OCI-LY3 (cell line): ENCODE data around the gene WDR53.

Experiments
- H2AFZ ChIP-seq: fragments of 200-600, 300-600 bp; shearing (Covaris generic); 2 replicates; pipeline ENCODE4 v1.6.0; 2014; ENCODE audit warnings: antibody characterized with exemption, low read depth, low read length
- H3K27ac ChIP-seq: fragments of 200-600, 300-600 bp; sonication (generic); 2 replicates; pipeline ENCODE4 v1.5.1; 2014; ENCODE audit warnings: mild to moderate bottlenecking, low read length, moderate library complexity, mixed read lengths
- H3K27me3 ChIP-seq: fragments of 200-600, 300-600 bp; sonication (generic); 2 replicates; pipeline ENCODE4 v1.6.1; 2014; ENCODE audit warnings: low read depth, low read length, mixed read lengths
- H3K36me3 ChIP-seq: fragments of 200-600, 300-600 bp; sonication (generic); replicated peaks from 2 replicates; pipeline ENCODE3; 2014; ENCODE audit warnings: low read depth, low read length, mixed read lengths
- H3K4me1 ChIP-seq: fragments of 300-600, 200-600 bp; sonication (generic); 2 replicates; pipeline ENCODE4 v1.6.1; 2014; ENCODE audit warnings: low read length, mixed read lengths
- H3K4me2 ChIP-seq: fragments of 200-600, 300-600 bp; sonication (generic); 2 replicates; pipeline ENCODE4 v1.6.1; 2014; ENCODE audit warnings: low read length, mixed read lengths
- H3K4me3 ChIP-seq: fragments of 300-600, 200-600 bp; sonication (generic); 2 replicates; pipeline ENCODE4 v1.5.1; 2014; ENCODE audit warnings: antibody characterized with exemption, mild to moderate bottlenecking, low read length, moderate library complexity
- H3K79me2 ChIP-seq: fragments of 300-600, 200-600 bp; shearing (Covaris generic); 2 replicates; pipeline ENCODE4 v1.6.1; 2014; ENCODE audit warnings: mild to moderate bottlenecking, low read length, mixed read lengths
- H3K9ac ChIP-seq: fragments of 300-600, 200-600 bp; shearing (Covaris generic); 2 replicates; pipeline ENCODE4 v1.6.0; 2014; ENCODE audit warnings: mild to moderate bottlenecking, low read length, moderate library complexity
- H3K9me3 ChIP-seq: fragments of 200-600, 300-600 bp; shearing (Covaris generic); 2 replicates; pipeline ENCODE4 v1.6.1; 2014; ENCODE audit warnings: low read length, mixed read lengths; ENCODE audit not compliant: insufficient read depth
- H4K20me1 ChIP-seq: fragments of 200-600, 300-600 bp; sonication (generic); 2 replicates; pipeline ENCODE4 v1.6.1; 2016; ENCODE audit warnings: low read length, mixed read lengths; ENCODE audit not compliant: insufficient read depth
- EZH2phosphoT487 ChIP-seq: fragments of 200-600 bp; shearing (Covaris generic); IDR thresholded peaks from 2 replicates; pipeline ENCODE4 v1.6.1; 2018; ENCODE audit warnings: antibody characterized with exemption, mixed run types, low read depth
- TF ChIP-seq, protein P1 (sequence below): fragments of 200-600, 300-600 bp; sonication (generic); IDR thresholded peaks from 2 replicates; pipeline ENCODE4 v1.5.1; 2014; ENCODE audit warnings: antibody characterized with exemption, low read length, low read depth

Gene WDR53

DNA sequence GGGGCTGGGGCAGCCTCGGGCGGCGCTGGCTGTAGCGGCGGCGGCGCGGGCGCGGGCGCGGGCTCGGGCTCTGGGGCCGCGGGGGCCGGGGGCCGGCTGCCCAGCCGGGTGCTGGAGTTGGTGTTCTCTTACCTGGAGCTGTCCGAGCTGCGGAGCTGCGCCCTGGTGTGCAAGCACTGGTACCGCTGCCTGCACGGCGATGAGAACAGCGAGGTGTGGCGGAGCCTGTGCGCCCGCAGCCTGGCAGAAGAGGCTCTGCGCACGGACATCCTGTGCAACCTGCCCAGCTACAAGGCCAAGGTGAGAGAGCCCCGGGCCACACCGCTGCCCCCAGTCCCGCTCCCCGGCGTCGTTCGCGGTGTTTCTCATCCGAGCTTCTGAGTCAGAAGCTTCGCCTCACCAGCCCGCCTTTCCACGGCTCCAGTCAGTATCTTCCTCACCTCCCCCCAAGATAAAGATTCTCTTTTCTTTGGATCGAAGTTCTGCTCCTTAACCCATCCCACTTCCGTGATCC, 706 bp upstream of the WDR53 start:
- H3K27ac ChIP-seq, result no peak overlapping the region
- TF ChIP-seq, protein P1, sequence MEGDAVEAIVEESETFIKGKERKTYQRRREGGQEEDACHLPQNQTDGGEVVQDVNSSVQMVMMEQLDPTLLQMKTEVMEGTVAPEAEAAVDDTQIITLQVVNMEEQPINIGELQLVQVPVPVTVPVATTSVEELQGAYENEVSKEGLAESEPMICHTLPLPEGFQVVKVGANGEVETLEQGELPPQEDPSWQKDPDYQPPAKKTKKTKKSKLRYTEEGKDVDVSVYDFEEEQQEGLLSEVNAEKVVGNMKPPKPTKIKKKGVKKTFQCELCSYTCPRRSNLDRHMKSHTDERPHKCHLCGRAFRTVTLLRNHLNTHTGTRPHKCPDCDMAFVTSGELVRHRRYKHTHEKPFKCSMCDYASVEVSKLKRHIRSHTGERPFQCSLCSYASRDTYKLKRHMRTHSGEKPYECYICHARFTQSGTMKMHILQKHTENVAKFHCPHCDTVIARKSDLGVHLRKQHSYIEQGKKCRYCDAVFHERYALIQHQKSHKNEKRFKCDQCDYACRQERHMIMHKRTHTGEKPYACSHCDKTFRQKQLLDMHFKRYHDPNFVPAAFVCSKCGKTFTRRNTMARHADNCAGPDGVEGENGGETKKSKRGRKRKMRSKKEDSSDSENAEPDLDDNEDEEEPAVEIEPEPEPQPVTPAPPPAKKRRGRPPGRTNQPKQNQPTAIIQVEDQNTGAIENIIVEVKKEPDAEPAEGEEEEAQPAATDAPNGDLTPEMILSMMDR, result no peak
- no peak for TF ChIP-seq EZH2phosphoT487
- H3K9ac ChIP-seq, result peak overlapping the region; percentile 60
- peaks cover 69% of the 10 kb centered on the region for H3K79me2 ChIP-seq
- H3K4me1 ChIP-seq, result peaks cover 13% of the 10 kb centered on the region
- H4K20me1 ChIP-seq, result 0 out of 2 replicates have a peak, but pooled peaks cover 7% of the 10 kb centered on the region
- no peak overlapping the region for H2AFZ ChIP-seq
- H3K4me2 ChIP-seq, result peak overlapping the region; percentile 94
- peak overlapping the region; percentile 95 for H3K4me3 ChIP-seq
- no peaks in the 10 kb centered on the region for H3K9me3 ChIP-seq
- H3K27me3 ChIP-seq, result no peaks in the 10 kb centered on the region
- H3K36me3 ChIP-seq, result peaks cover 4% of the 10 kb centered on the region

DNA sequence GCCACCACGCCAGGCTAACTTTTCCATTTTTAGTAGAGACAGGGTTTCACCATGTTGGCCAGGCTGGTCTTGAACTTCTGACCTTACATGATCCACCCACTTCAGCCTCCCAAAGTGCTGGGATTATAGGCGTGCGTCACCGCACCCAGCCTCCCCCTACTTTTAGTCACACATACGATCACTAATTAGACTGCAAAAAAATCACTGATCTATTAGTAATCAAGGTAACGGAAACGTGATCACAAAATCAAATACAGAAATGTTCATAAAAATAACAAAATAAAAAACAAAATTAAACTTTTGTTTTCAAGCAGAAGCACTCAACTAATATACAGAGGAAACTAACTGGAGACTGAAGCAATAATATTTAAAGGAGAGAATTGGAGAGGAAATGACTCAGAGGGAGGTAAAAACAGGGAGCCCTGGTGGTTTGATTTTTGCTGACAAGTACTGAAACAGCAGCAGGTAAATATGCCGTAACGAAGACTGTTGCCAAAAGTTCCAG, 4.6 kb downstream of the WDR53 start:
- no peak for TF ChIP-seq EZH2phosphoT487
- TF ChIP-seq, protein P1, result no peak
- Histone ChIP-seq H3K9me3 (no peaks in the 10 kb centered on the region), H3K27ac (no peak overlapping the region), H3K79me2 (peaks cover 19% of the 10 kb centered on the region), H2AFZ (no peak overlapping the region), H3K36me3 (peaks cover 6% of the 10 kb centered on the region), H3K4me3 (no peak overlapping the region), H4K20me1 (no peaks in the 10 kb centered on the region), H3K4me2 (no peak overlapping the region), H3K4me1 (peaks cover 5% of the 10 kb centered on the region), H3K9ac (no peak overlapping the region), H3K27me3 (no peaks in the 10 kb centered on the region)

DNA sequence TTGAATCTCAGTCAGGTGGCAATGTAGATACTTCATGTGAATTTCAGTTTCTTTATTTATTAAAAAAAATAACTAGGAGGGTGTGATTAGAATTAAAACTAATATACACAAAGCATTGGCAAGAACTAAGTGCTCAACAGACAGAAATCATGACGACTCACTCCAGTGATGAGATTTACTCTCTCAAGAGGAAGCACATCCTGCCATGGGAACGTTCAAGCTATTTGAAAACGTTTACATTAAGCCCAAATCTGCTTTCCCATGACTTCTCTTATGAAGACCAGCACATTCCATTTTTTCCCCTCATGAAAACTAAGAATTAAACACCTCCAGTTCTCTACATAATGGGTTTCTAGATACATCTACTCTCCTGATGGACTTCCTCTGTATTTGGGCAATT, 8.5 kb downstream of the WDR53 start:
- H3K27ac ChIP-seq, result no peak overlapping the region
- no peaks in the 10 kb centered on the region for H3K27me3 ChIP-seq
- H3K9ac ChIP-seq, result no peak overlapping the region
- no peaks in the 10 kb centered on the region for H4K20me1 ChIP-seq
- H3K36me3 ChIP-seq, result peaks cover 6% of the 10 kb centered on the region
- H2AFZ ChIP-seq, result no peak overlapping the region
- TF ChIP-seq EZH2phosphoT487, result no peak
- TF ChIP-seq, protein P1, result no peak
- no peaks in the 10 kb centered on the region for H3K79me2 ChIP-seq
- H3K4me1 ChIP-seq, result no peaks in the 10 kb centered on the region
- no peaks in the 10 kb centered on the region for H3K9me3 ChIP-seq
- H3K4me2 ChIP-seq, result no peak overlapping the region
- H3K4me3 ChIP-seq, result no peak overlapping the region

DNA sequence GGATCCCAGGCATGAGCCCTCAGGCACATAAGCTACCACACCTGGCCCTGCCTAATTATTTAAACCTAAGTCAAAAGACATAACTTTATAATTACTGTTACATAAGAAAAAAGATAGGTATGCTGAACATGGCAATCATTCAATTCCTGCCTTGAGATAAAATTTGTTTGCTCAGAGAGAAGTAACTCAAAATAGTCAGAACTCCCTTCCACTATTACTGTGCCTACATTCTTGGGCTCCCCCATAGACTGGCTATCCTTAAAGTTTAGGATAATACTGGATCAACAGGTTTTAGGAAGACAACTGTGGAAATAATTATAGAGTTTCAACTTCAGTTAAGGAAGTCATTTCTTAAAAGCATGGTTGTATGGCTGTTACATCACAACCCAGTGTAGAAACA, 9.9 kb downstream of the WDR53 start:
- no peaks in the 10 kb centered on the region for H3K79me2 ChIP-seq
- no peak overlapping the region for H3K4me3 ChIP-seq
- H4K20me1 ChIP-seq, result no peaks in the 10 kb centered on the region
- no peak overlapping the region for H3K9ac ChIP-seq
- no peaks in the 10 kb centered on the region for H3K27me3 ChIP-seq
- H2AFZ ChIP-seq, result no peak overlapping the region
- H3K36me3 ChIP-seq, result peaks cover 6% of the 10 kb centered on the region
- H3K4me1 ChIP-seq, result peaks cover 8% of the 10 kb centered on the region
- H3K4me2 ChIP-seq, result no peak overlapping the region
- H3K9me3 ChIP-seq, result no peaks in the 10 kb centered on the region
- TF ChIP-seq EZH2phosphoT487, result no peak
- TF ChIP-seq, protein P1, result no peak
- no peak overlapping the region for H3K27ac ChIP-seq
